GM18505 (cell line): ENCODE measurements around the gene JAG1.
"Not testable (repeated sequence)": the region's sequence is repeated elsewhere in the genome, so short reads cannot be mapped to it uniquely, and the experiment has no call there.

Experiments used
- ATAC-seq: cut with Tn5 transposase; IDR thresholded peaks from one replicate; pipeline ENCODE4 v1.9.1; 2021; ENCODE audit not compliant: unreplicated experiment
- POLR2A ChIP-seq: IDR thresholded peaks from 4 replicates; pipeline ENCODE4 v1.6.1; 2011; ENCODE audit warnings: borderline replicate concordance; ENCODE audit not compliant: insufficient read depth, insufficient read length; ENCODE audit errors: extremely low read depth

Gene JAG1

DNA sequence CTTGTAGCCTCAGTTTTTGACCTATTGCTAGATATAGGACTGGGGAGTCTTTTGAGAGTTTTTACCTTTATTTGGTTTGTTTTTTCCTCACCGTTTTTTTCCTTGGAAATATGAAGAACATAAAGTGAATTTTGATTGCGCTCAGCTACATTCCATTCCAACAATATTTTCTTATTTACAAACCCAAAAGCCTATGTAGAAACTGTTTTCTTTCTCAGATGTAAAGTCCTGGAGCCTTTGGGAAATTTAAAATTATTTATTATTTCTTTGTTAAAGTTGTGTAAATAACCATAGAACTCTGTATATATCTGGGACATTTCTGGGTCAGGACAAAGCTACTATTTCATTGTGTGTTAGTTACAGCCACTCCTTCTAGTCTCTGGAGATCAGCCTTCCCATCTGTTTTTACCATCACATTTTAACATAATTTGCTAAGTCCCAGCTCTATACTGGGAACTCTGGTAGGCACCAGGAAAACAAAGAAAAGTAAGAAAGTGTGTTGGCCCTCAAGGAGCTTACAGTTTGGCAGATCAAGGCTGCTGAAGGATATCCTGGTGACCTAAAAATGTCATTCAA lies 68.8 kb downstream of the JAG1 start:
- ATAC-seq = no peak
- no peak for TF ChIP-seq POLR2A

- no peak for ATAC-seq
- no peak for TF ChIP-seq POLR2A
Measured at GRCh38 chr20:10603971-10604864, 69.6 kb downstream of the JAG1 start.

DNA sequence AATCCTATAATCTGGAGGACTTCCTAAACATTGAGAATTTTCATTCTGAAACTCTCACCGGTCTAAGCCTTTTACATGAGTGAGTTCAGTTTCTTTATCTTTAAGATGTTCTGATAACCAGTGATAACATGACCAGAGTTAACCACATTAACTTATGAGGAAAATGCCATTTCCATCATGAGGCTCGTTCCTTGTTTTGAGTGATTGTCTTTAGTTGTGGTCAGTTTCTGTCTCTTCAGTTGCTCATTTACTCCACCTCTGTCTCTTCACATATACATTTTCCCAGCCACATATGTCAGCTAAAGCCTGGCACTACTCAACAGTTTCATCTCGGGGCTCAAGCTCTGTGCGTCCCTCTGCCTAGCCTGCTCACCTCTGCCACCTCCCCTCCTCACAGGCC lies 70.4 kb downstream of the JAG1 start:
- no peak for ATAC-seq
- no peak for TF ChIP-seq POLR2A

GRCh38 chr20:10602221-10602871 lies 71.5 kb downstream of the JAG1 start:
- ATAC-seq = no peak
- no peak for TF ChIP-seq POLR2A

DNA sequence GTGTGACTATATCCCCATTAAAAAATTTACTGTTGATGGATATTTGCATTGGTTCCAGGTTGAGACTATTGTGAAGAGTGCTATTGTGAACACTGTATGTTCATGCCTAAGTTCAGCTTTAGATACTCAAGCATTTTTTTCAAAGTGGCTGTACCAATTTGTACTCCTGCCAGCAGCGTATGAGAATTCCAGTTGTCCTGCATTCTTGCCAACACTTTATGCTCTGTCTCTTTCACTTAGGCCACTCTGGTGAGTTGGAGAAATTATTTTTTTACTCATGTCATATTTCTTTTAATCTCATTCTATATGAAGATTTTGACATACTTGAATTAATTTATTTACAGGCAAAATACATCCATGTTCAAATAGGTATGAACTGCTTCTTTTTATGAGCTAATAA lies 76.2 kb downstream of the JAG1 start:
- ATAC-seq = no peak
- TF ChIP-seq POLR2A = no peak

DNA sequence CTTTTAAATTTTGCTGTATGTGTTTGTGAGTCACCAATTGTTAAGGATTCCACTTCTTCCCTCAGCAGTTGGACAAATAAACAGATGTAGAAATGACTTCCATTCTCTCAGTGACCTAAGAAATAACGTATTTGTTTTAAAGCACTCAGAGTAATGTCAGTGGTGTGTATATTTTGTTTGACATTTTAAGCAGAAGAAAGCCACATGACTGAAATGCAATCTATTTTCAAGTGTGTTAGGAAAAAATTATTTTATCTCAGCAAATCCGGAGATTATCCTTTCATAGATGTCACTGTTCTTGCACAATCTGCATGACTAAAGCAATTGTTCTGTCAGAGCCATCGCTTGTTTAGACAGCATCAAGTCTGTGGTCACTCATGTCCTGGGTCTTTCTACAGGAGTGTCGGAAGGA lies 77.1 kb downstream of the JAG1 start:
- ATAC-seq = no peak
- no peak for TF ChIP-seq POLR2A

- no peak for TF ChIP-seq POLR2A
- no peak for ATAC-seq
Measured at GRCh38 chr20:10595985-10596384, 77.8 kb downstream of the JAG1 start.

DNA sequence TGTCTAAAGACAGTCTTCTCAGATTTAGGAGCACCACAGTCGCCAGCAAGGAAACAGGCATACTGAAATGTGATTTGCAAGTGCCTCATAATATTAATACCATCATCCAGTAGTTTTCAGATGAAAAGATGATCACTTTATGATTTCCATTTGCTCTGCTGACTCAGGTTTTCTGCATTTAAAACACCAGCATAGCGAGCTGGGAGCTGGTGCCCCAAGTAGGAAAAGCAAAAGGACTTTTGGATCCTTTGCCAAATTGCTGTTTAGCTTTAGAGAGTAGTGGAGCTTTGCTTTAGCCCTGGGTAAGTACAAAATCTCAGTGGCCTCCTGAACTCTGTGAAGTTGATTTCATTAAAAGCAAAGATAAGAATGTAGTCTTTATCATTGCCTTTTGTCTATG lies 78.5 kb downstream of the JAG1 start:
- no peak for ATAC-seq
- no peak for TF ChIP-seq POLR2A

DNA sequence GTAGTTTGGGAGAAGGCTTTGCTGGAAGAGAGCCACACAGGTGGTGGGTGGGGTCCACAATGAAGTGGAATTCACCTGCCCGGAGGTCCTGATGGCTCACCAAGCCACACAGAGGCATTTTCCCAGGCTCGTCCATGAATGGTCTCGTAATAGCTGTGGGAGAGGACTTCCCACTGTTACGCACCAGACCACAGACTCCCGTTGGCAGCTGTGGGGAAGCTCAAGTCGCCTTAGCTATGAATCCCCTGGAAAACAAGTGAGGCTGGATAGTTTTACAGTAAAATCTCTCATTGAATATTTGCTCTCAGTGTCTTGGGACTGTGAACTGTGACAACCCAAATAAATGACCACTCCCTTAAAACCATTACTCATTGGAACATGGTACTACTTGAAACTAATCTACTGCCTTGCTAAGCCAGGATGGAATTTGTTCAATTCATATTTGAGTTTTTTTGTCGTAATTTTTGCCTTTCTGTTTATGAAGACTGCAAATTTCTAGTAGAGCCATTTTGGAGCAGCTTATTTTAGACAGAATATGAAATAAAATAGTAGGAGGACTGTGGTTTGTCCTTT lies 79.4 kb downstream of the JAG1 start:
- no peak for ATAC-seq
- no peak for TF ChIP-seq POLR2A

GRCh38 chr20:10591946-10592521 lies 81.8 kb downstream of the JAG1 start:
- TF ChIP-seq POLR2A = no peak
- ATAC-seq = no peak

DNA sequence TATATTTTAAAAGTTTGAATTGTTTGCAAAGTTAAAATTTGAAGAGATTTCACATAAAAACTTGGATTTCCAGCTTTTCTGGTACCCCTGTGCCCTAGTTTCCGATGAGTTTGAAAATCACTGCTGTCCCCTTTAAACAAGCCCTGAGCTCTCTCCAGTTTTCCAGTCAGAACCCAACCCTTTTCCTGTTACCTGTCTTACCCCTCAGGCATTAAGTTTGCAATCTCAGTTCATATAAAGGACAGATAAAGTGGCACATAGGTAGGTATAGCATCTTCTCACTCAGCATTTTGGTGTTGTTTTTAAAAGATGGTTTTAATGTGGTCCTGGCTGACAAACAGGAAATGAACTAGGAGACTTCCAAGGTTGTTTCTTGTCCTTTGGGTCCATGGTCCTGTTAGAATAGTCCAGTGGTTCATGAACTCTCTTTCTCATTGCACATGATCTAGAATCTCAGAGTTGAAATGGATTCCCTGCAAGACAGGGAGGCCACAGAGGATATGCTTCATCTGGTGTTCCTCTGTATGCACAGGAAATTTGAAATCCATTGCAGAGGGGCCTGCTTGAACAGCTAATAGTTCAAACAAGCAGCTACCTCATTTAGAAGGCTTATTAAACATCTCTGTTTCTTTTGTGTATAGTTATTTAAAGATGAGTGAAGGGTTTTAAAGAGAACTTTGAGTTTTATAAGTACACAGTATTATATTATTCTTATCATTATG lies 82.7 kb downstream of the JAG1 start:
- no peak for TF ChIP-seq POLR2A
- ATAC-seq = no peak

DNA sequence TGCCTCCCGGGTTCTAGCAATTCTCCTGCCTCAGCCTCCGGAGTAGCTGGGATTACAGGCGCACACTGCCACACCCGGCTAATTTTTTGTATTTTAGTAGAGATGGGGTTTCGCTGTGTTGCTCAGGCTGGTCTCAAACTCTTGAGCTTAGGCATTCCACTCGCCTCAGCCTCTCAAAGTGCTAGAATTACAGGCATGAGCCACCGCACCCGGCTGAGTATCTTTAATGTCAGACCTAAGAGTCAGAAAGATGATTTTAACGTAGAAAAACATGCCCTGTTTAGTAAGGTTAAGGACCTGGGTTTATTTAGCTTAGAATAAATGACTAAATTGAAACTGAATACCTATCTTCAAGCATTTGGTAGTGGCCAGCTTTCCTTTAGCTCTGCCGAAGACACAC lies 83.4 kb downstream of the JAG1 start:
- not testable (repeated sequence) for ATAC-seq
